ENCODE data around the gene AGFG2. TPM values are rescaled to one million over a fixed set of nuclear protein-coding genes. Genes with fewer than 3 reads are reported as not detected.
A peak's percentile ranks its signal among the peaks of the same experiment; 100 is the strongest.

Gene AGFG2
- total and polyA plus RNA-seq, 10 of the 15 experiments (the other 5 are each of a cell fraction or from before 2014, with no cell fraction given): 0.90 to 71.5 (median 25.4) TPM

GRCh38 chr7:100584683-100585510 is 45.9 kb downstream of the AGFG2 start:
- intact Hi-C loops (cut with micrococcal nuclease; ENCODE audit: unreplicated experiment) (no loop called here), in situ Hi-C loops (cut with MboI) (no loop called here)
- Histone ChIP-seq H3K4me1 (ENCODE audit: control insufficient read depth, insufficient read depth, low read length) (peaks cover 24% of the 10 kb centered on the region), H3K9me3 (replicated peaks; ENCODE audit: control insufficient read depth, insufficient read depth, low read length) (no peaks in the 10 kb centered on the region), H3K4me2 (ENCODE audit: control insufficient read depth, insufficient read depth) (peak overlapping the region; percentile 95), H4K20me1 (ENCODE audit: control insufficient read depth, insufficient read depth) (no peaks in the 10 kb centered on the region), H2AFZ (ENCODE audit: control insufficient read depth, low read depth, low read length) (no peak overlapping the region), H3K79me2 (ENCODE audit: control insufficient read depth, insufficient read depth, low read length) (peaks cover 32% of the 10 kb centered on the region), H3K36me3 (ENCODE audit: control insufficient read depth in 2 of 2, insufficient read depth in 2 of 2, low read length in 1 of 2) (peaks cover 6 to 10% of the 10 kb centered on the region in 2 experiments), H3K9ac (ENCODE audit: control insufficient read depth, insufficient read depth, low read length) (peak overlapping the region; percentile 86), H3K4me3 (peak overlapping the region; percentile 83), H3K27me3 (replicated peaks in 1 of 2; ENCODE audit: control insufficient read depth in 2 of 2, insufficient read depth in 2 of 2, low read length in 1 of 2) (no peaks in the 10 kb centered on the region), H3K27ac (ENCODE audit: control insufficient read depth, insufficient read depth) (peak overlapping the region; percentile 45)
- ATAC-seq (no peak), FAIRE-seq (no peak), DNase-seq (ENCODE audit: low read depth, low spot score) (no peak)
- CTCF ChIA-PET: interaction anchor here (0.6 to 11.6 kb wide), 13 partner anchors 12 to 268 kb away, joined by 3 to 190 read pairs (median 5); partner anchors contain the start of genes GIGYF1, MOSPD3, POP7 and PPP1R35
- TSS peak; percentile 43 for BruUV-seq (replicated peaks)
- SMC1A ChIA-PET (ENCODE audit: uncharacterized antibody, unreplicated experiment): interaction anchor here (0.8 to 4.6 kb wide), 12 partner anchors 14 to 121 kb away, joined by 3 to 19 read pairs (median 4); partner anchors contain the start of genes MOSPD3, POP7 and TSC22D4
- RAD21 ChIA-PET (ENCODE audit: unreplicated experiment): interaction anchor here (0.9 to 4.2 kb wide), 17 partner anchors 18 to 155 kb away, joined by 3 to 21 read pairs (median 8); partner anchors contain the start of genes AGFG2, MEPCE, MOSPD3 and POP7
- POLR2A ChIA-PET: interaction anchor here (0.5 to 4.3 kb wide), 19 partner anchors 14 to 156 kb away, joined by 3 to 47 read pairs (median 4); partner anchors contain the start of genes AGFG2, GNB2, MOSPD3 and ZCWPW1
- WGBS (ENCODE audit: insufficient coverage, insufficient replicate concordance, low lambda C conversion rate, missing lambda C conversion rate): 2% methylated on average over 20 of the region's 20 CpGs
- TF ChIP-seq CEBPB (IDR thresholded peaks at IDR 0.05; ENCODE audit: borderline replicate concordance in 1 of 2, low read depth in 2 of 2, low read length in 2 of 2) (no peak), TBL1XR1 (IDR thresholded peaks at IDR 0.05; ENCODE audit: low read depth, low read length) (no peak), POLR2A (IDR thresholded peaks at IDR 0.05; ENCODE audit: low read depth, low read length) (no peak; the same call in 1 of the 2 replicates), CREB1 (IDR thresholded peaks at IDR 0.05; ENCODE audit: low read depth) (0 out of 2 replicates have a peak, but pooled peaks have one; percentile 53), SIN3A (IDR thresholded peaks at IDR 0.05; ENCODE audit: low read depth, low read length) (no peak), NR2F1 (conservative IDR thresholded peaks at IDR 0.05) (0 out of 2 replicates have a peak, but pooled peaks have one; percentile 19), ZBTB33 (IDR thresholded peaks at IDR 0.05) (no peak), LARP7 (IDR thresholded peaks at IDR 0.05) (no peak), CHD1 (IDR thresholded peaks at IDR 0.05; ENCODE audit: low read depth, low read length) (no peak), SMAD1 (IDR thresholded peaks at IDR 0.05; ENCODE audit: low read depth, partially characterized antibody) (no peak), RCOR1 (conservative IDR thresholded peaks at IDR 0.05; ENCODE audit: low read depth, low read length) (no peak), MTA2 (IDR thresholded peaks at IDR 0.05; ENCODE audit: low read depth) (no peak), CREM (IDR thresholded peaks at IDR 0.05; ENCODE audit: low read depth) (0 out of 2 replicates have a peak, but pooled peaks have one; percentile 27), RELB (IDR thresholded peaks at IDR 0.05; ENCODE audit: low read depth) (no peak), ZBTB40 (IDR thresholded peaks at IDR 0.05; ENCODE audit: borderline replicate concordance) (no peak), KAT2A (conservative IDR thresholded peaks at IDR 0.05; ENCODE audit: control insufficient read depth, low read depth, low read length) (no peak)

Data from GM12878 (cell line).